HuH-7.5 (cell line): Measurements from ENCODE around the gene KRT24.
"Not testable (repeated sequence)": the region's sequence is repeated elsewhere in the genome, so short reads cannot be mapped to it uniquely, and the experiment has no call there.

ENCODE experiments used
- DNase-seq: peaks from one replicate; pipeline ENCODE4 v3.0.0; 2011; ENCODE audit warnings: low spot score

KRT24 gene

GRCh38 chr17:40703652-40704051 is at the start of gene KRT24:
Gene KRT24 (minus strand): TSS chr17:40703752. CDS start chr17:40703693, 59 bp downstream.
- DNase-seq: no peak

DNA sequence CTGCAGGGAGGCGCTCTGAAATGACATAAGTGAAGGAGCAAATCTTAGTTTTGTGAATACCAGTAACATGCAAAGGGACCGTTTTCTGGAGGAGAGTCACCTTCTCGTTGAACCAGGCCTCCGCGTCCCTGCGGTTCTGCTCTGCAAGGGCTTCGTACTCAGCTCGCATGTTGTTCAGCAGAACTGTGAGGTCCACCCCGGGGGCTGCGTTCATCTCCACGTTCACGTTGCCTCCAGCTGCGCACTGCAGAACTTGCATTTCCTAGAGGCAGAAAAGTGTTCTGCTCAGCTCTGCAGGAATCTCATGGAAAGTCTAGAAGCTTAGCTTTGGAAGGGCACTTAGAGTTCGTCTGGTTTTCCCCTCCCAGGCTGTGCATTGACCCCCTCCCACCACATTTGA is 47.5 kb upstream of the KRT24 start:
- DNase-seq: no peak

DNA sequence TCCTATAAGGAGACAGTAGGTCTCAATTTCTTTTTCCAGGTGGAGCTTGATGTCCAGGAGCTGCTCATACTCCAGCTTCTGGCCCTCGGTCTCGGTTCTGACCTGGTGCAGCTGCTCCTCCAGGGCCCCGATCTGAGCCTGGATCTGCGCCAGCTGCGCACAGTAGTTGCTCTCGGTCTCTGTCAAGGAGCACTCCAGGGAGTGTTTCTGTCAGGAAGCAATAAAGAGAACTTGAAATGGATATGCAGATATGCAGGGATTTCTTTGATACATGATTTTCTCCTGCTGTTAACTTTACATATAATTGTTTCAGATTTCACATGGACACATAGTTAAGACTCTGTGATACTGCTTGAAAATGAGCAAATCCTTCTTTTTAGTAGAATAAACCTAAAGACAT is 46.8 kb upstream of the KRT24 start:
- DNase-seq: no peak

DNA sequence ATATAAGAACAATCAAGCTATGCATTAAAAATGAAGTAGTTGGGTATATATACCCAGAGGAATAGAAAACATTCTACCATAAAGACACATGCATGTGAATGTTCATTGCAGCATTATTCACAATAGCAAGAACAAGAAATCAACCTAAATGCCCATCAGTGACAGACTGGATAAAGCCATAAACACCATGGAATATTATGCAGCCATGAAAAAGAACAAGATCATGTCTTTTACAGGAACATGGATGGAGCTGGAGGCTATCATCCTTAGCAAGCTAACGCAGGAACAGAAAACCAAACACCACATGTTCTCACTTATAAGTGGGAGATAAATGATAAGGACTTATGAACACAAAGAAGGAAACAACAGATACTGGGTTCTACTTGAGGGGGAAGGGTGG is 45.1 kb upstream of the KRT24 start:
- DNase-seq: not testable (repeated sequence)

- no peak for DNase-seq
These were observed 35.0 kb upstream of the KRT24 start for GRCh38 chr17:40738553-40738952.

DNA sequence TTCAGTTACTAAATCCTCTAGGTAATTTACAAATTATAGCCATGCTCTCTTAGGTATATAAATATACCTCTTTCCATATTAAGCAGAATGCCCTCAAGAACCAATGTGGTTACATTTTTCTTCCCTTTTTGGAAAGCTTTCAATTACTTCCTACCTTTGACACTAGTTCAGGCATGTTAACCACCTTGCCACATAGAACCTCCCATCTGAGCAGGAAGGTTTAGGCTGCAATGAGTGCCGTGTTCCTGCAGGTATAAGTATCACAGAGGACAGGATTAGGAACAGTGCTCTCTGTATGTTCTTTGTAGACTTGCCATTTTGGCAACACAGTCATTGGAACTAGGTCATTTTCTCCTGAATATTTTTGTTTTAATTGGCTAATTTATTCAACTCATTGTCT is 31.5 kb upstream of the KRT24 start:
- DNase-seq: no peak

DNA sequence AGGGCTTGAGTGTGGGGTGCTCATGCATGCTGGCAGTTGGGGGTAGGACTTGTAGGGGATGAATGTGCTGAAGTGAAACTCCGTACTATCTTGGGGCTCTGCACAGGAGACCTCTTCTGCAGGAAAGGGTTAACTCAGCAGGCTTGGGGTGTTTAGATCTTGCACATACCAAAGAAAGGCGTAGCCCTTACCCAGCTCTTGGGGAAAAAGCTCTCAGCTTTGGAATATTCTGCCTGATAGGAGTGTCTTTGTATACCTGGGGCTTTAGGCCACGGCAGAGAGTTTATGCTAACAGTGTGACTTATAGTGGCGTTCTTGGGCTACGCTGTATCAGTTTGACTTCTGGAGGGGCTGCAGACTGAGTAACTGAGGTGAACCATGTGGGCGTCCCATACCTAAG is 30.5 kb upstream of the KRT24 start:
- no peak for DNase-seq

DNA sequence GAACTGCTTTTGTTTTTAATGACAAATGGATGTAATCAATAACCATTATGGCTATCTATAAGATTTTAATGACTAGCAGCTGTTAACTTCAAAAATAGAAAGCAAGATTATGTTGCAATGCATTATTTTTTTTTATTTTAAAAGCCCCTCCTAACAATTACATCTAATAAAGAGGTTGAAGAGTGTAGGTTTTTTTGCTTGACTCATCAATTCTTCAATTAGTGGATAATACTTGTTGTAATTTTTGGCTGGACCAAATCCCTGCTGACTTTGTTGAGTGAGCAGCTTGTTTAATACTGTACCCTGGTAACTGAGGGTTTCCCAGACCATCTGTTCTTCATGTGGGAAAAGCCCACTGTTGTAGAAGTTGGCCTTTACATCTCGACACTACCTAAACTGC is 27.4 kb upstream of the KRT24 start:
- no peak for DNase-seq

DNA sequence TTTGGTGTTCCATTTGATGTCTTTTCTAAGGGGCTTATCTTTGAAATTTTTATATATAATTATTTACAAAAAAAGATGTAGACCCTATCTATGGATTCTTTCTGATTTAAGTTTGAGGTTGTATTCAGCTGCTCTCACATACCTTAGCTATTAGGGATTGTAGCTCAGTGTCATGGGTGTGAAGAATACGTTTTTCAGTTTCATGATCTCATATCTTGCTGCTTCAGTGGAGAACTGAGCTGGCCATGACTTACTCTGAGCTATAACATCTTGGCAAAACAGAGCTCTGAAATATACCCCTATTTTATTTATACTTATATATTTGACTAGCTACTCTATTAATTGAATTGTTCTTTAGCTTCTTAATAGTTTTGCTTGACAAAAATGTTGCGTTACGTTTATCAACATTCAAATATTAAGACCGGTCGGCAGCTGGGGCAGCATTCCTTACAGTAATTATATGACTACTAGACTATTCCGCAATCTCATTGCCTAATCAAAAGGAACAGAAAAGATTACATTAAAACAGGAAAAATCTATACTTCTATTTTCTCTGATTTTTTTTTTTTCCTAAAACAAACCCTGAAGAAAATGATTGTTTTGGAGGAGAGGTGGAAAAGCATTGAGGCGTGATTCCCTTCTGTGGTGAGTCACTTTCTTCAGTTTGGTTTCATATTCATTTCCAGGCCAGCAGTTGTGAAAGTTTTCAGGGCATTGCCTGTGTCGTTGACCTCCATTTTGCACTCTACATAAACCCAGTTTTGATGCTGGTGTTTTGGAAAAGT is 24.1 kb upstream of the KRT24 start:
- DNase-seq: no peak

- DNase-seq: peak; percentile 10
These were observed 23.4 kb upstream of the KRT24 start for GRCh38 chr17:40726919-40727318.

GRCh38 chr17:40724656-40725055 is 21.1 kb upstream of the KRT24 start:
- no peak for DNase-seq

DNA sequence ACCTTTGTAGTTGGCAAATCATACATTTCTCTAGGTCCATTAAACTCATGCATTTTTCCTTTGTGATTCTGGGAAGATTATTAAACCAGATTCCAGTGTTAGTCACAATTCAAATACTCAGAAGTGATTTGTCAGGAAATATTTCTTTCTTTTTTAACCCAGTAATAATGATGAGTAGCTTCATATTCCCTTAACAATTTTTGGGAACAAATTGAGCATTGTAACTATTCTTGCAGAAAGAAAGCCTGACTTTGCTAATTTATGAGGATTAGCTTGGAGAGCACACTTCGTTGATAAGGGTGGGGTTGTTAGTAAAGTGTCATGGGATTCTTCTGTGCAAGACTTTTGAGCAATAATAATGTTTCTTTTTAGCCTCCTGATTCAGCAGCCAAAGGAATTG is 18.7 kb upstream of the KRT24 start:
- DNase-seq: no peak

GRCh38 chr17:40720899-40721298 is 17.3 kb upstream of the KRT24 start:
- no peak for DNase-seq

- DNase-seq: no peak
These were observed 15.4 kb upstream of the KRT24 start for GRCh38 chr17:40718930-40719329.

- no peak for DNase-seq
These were observed 14.2 kb upstream of the KRT24 start for GRCh38 chr17:40717776-40718175.

- no peak for DNase-seq
These were observed 10.9 kb upstream of the KRT24 start for GRCh38 chr17:40714473-40714872.

DNA sequence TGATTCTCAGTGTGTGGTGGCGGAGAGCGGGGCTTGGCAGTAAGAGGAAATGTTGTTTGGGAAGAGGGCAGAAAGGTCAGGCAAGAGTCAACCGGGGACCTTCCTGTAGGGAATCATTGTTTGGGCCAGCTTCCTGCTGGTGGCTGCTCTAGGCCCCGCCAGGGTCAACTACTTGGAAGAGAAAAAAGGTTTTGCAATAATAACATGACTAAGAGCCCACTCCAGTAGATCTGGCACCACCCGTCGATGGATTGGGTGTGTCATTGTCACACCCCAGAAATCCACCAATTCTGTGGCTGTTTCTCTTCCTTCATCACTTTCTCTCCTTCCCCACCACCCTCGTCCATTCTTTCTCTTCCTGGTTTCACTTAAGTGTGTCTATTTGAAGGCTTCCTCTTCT is 4.2 kb upstream of the KRT24 start:
- DNase-seq: no peak

GRCh38 chr17:40705584-40705983 is 2.0 kb upstream of the KRT24 start:
- DNase-seq: no peak

DNA sequence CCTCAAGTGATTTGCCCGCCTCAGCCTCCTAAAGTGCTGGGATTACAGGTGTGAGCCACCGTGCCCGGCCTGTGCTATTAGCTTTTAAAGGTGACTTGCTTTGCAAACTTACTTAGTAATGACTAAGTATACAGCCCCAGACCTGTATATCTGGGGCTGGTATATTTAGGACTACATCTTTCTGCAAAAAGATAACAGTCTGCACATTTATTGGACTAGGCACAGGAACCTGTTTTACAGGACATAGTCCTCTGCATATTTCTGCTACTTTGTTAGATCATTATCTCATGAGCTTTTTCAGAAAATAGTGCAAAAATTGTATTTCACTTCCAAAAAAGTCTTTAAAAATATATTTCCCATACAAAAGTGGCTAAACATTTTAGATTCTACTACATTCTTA is 1.3 kb downstream of the KRT24 start:
- DNase-seq: no peak

DNA sequence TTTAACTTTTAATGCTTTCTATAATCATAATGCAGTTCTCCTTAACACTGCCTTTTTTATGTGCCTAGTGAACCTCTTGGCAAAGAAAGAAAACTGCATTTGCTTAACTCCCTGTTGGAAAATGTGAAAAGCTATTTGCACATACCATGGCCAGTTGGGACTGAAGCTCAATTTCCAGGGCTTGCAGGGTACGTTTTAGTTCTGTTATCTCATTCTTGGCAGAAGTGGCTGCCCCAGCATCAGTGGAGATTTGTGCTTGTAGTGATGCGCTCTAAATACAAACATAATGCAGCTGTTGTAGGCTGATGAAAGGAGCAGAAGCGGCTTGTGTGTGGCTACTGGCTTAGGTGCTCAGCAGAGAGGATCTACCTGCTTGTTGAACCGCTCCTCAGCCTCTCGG is 3.7 kb downstream of the KRT24 start:
- DNase-seq: no peak

GRCh38 chr17:40699371-40699770 is 4.2 kb downstream of the KRT24 start:
- DNase-seq: no peak

DNA sequence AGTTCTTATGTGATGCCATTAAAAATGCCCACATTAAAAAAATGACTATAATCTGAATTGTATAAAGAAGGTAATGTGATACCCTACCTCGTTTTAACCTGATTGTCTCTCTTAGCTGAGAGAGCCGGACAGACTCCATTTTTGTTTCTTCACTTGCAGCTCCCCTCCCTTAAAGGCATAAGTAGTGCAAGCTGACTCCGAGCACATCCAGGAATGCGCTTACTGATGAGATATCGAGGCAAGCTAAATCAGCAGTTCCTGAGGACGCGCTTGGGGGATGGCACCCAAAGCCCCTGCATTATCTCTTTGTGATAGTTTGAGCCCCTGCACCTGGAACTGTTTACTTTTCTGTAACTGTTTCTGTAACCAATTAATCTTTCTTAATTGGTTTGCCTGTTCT is 6.3 kb downstream of the KRT24 start:
- DNase-seq: no peak

DNA sequence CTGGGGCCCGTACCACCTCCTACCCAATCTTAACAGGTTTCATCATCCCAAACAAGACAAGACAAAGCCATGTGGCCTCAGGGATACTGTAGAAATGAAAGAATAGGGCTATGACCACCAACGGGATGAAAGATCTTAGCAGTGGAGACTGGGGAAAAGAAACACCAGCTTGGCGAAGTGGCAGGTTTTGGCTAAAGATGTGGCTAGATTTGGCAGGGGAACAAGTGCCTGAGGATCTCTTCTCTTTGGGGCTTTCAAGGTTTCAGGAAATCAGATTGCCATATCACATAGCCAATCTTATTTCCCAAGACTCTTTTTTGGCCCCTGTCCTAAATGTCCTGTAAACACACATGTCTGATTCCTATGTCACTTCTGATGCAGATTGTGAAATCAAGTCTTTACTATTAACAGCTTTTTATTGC is 6.9 kb downstream of the KRT24 start:
- DNase-seq: no peak

DNA sequence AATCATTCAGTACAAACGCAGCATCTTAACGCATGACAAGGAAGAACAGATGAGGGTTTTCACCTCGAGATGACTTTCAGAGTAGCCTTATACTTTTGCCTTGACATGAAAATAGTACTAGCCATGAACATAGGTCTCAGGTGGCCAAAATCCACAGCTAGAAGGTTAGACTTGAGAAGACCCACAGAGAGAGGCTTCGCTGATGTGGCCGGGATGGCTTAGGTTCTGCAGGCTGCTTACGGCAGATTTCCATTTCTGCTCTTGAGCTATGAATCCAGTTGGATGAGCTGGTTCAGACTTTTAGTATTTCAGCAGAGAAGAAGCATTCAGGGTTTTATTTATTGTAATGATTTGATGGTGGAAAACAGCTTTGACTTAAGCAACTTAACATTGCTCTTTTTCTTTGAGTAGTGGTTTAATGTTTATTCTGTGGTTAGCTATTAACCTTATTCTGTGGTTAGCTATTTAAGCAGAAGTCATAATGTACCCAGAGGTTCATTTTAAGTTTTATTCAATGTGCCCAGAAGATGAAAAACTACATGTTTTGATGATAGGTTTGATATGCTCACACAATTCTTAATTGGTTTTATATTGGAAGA is 7.6 kb downstream of the KRT24 start:
- DNase-seq: no peak
